Activated CD4-positive, alpha-beta T cell treated with anti-CD3 and anti-CD28 coated beads, Interleukin-2, Interleukin-6, amounts not matched to agents 100 ng/mL and 50 ng/mL, durations not matched to agents 16 hours and 8 hours (primary cell): ENCODE data around the gene TRAPPC2B.
"Not testable (repeated sequence)": the region's sequence is repeated elsewhere in the genome, so short reads cannot be mapped to it uniquely, and the experiment has no call there.

Experiments used
- DNase-seq: peaks from one replicate; pipeline ENCODE4 v3.0.0-alpha.2; 2020

TRAPPC2B gene

GRCh38 chr19:57362997-57363687 lies at the start of gene TRAPPC2B, which contains the start of gene ZNF547:
Gene TRAPPC2B, plus strand, starts transcription at chr19:57363551. Its CDS starts 1,283 bp downstream, at chr19:57364834.
Gene ZNF547, plus strand, starts transcription at chr19:57363551. Its CDS starts 5,005 bp downstream, at chr19:57368556.
- peak; percentile 98 for DNase-seq

GRCh38 chr19:57314146-57314545 lies 49.2 kb upstream of the TRAPPC2B start:
- DNase-seq = no peak

- DNase-seq = no peak
These were observed 45.8 kb upstream of the TRAPPC2B start for GRCh38 chr19:57317503-57317902.

GRCh38 chr19:57319869-57320179 lies 43.5 kb upstream of the TRAPPC2B start:
- DNase-seq = no peak

GRCh38 chr19:57320180-57321084 lies 42.9 kb upstream of the TRAPPC2B start, which contains the start of gene ZNF543:
Gene ZNF543, plus strand, starts transcription at chr19:57320472. Its CDS starts 382 bp downstream, at chr19:57320854.
- peak; percentile 96 for DNase-seq

- no peak for DNase-seq
These were observed 42.2 kb upstream of the TRAPPC2B start for GRCh38 chr19:57321116-57321515.

GRCh38 chr19:57321751-57322150 lies 41.6 kb upstream of the TRAPPC2B start:
- peak; percentile 6 for DNase-seq

GRCh38 chr19:57324992-57325391 lies 38.4 kb upstream of the TRAPPC2B start:
- no peak for DNase-seq

GRCh38 chr19:57327993-57328392 lies 35.4 kb upstream of the TRAPPC2B start:
- no peak for DNase-seq

- DNase-seq = no peak
These were observed 29.2 kb upstream of the TRAPPC2B start for GRCh38 chr19:57334191-57334590.

- no peak for DNase-seq
These were observed 24.5 kb upstream of the TRAPPC2B start for GRCh38 chr19:57338877-57339276.

DNA sequence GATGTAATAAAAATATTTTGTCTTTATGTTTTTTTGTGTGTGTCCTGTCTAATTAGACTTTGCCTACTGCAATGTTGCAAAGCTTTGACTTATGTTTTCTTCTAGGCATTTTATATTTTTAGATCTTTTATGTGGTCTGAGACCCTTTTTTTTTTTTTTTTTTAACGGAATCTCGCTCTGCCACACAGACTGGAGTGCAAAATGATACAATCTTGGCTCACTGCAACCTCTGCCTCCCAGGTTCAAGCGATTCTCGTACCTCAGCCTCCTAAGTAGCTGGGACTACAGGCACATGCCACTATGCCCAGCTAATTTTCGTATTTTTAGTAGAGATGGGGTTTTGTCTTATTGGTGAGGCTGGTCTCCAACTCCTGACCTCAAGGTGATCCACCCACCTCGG lies 20.8 kb upstream of the TRAPPC2B start:
- no peak for DNase-seq

- no peak for DNase-seq
These were observed 15.2 kb upstream of the TRAPPC2B start for GRCh38 chr19:57348136-57348535.

DNA sequence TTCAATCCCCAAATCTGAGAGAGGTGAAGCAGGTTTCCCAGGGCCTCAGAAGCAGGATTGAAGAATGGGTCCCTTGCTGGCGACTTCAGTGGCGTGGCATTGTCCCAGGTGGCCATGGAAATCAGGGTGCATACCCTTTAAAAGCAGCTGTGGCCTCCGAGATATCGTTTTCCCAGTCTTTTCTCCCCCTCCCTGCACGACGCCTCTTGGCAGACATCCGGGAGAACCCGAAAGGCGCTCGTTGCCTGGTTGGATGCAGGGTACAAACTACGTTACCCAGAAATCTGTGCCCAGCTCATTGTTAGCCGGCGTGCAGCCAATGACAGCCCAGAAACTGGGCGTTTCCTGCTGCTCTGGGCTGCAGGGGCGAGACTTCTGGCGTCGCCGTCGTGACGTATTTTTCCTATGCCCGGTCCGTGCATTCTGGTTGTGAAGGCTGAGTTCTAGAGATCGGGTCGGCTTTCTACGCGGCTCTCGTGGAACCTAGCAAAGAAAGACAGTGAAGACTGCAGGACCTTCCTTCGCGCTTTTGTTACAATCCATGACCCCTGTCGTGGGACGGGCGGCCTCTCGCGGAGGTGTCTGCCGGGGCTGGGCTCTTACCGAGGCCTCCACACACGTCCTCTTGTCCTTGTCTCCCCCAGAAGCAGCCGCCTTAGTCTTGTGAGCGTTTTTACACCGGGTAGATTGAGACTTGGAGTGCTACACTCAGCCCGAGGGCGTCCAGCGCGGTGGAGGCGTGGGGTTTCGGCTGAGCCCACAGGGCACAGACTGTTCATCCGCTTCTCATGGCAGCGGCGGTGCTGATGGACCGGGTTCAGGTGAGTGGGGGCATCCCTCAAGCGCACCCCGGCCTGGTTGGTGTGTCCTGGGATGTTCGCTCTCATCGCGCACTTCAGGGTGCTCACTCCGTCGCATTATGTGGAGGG lies 12.2 kb upstream of the TRAPPC2B start, which contains the start of gene ZNF304:
TSS of gene ZNF304 (plus strand) at position 395 of the 929 bp plus-strand sequence. CDS start at position 789, 394 bp downstream.
- DNase-seq = peak; percentile 93

DNA sequence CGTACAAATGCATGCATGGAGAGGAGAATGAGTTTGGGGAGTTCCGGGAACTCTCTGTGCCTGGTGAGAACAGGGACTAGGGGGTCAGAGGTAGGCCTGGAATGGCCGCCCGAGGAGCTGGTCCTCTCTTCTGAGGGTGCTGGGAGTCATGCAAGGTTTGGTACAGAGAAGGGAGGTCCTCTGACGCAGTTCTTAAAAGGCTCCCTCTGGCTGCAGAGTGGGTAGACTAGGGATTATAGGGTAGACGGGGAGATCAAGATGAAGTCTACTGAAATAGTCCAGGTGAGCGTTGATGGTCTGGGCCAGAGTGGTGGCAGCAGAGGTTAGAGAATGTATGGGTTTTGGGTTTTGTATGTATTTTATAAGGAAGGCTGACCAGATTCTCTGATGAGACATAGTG lies 11.5 kb upstream of the TRAPPC2B start:
- DNase-seq = no peak

DNA sequence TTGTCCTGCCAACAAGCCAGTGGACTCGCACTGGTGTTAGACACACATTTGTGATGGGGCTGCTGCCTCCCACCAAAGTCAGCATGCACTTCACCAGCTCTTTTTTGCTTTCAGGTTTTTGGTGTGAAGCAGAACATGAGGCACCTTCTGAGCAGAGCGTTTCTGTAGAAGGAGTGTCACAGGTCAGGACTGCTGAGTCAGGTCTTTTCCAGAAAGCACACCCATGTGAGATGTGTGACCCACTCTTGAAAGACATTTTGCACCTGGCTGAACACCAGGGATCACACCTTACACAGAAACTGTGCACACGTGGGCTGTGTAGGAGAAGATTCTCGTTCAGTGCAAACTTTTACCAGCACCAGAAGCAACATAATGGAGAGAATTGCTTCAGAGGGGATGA lies 7.4 kb upstream of the TRAPPC2B start:
- DNase-seq = no peak

DNA sequence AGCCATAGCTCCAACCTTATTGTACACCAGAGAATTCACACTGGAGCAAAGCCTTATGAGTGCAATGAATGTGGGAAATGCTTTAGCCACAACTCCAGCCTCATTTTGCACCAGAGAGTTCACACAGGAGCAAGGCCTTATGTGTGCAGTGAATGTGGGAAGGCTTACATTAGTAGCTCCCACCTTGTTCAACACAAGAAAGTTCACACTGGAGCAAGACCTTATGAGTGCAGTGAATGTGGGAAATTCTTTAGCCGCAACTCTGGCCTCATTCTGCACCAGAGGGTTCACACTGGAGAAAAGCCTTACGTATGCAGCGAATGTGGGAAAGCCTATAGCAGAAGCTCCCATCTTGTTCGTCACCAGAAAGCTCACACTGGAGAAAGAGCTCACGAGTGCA lies 5.9 kb upstream of the TRAPPC2B start:
- no peak for DNase-seq

DNA sequence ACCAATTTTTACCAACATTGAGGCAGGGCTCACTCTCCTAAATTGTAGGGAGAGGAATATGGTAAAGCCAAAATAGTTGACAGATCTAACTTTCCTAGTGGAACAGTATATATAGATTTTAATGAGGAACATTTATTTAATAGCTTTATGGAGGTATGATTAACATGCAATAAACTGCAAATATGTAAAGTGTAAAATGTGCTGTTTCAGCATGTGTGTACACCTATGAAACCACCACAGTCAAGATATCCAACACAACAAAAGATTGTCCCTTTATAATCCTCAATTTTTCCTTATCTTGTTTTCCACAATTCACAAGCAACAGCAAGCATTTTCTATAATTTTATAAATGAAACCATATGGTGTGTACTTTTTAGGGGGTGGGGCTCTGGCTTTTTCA lies 4.1 kb upstream of the TRAPPC2B start:
- DNase-seq = no peak

DNA sequence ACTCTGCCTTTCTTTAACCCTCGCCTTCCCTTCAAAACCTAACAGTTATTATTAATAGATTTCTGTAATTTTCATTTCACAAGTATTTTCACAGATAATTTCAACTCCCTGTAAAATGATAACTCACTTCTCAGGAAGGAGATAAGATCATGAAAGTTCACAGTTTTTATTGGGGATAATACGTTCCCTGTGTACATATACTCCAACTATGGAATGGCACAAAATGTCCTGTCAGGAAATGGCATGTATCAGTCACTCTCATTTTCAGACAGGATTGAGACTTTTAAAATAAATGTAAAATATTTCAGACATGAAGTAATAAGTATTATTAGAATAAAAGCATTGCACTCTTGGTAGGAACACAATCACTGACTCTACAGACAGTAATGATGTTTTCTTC lies 932 bp upstream of the TRAPPC2B start:
- DNase-seq = no peak

GRCh38 chr19:57363688-57364181 lies 384 bp downstream of the TRAPPC2B start:
- no peak for DNase-seq

DNA sequence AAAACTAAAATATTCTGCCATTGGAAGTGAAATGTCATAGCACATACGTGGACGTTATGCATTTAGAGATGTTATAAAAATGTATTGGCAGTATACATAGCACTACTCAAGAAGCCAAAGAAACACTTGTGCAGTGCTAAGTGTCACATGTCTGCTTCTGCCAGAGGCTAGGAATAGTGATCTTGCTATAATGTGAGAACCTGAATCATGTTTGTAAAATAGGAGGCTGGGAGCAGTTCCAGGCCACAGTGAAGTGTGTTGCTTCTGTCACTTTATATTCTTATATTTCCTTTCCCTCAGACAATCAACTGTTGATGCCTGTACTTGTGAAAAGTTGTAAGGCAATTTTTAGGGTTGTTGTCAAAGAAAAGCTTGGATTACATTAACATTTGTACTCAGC lies 3.4 kb downstream of the TRAPPC2B start:
- no peak for DNase-seq

- no peak for DNase-seq
These were observed 10.8 kb downstream of the TRAPPC2B start for GRCh38 chr19:57374179-57374578.

GRCh38 chr19:57374647-57375046 lies 11.3 kb downstream of the TRAPPC2B start:
- DNase-seq = not testable (repeated sequence)
